Fibroblast of lung (primary cell): Measurements from ENCODE around the gene TMEM63B. TPM values are rescaled to one million over a fixed set of nuclear protein-coding genes. Genes with fewer than 3 reads are reported as not detected.
A peak's percentile ranks its signal among the peaks of the same experiment; 100 is the strongest.

Experiments used
- DNase-seq, 2 donors: peaks; one replicate each; pipeline versions ENCODE4 v3.0.0 to v3.0.0-alpha.2; 2010; ENCODE audit warnings: low read depth in 2 of 2
- H2AFZ ChIP-seq: 2 replicates; pipeline ENCODE4 v1.5.1; 2012; ENCODE audit warnings: low read length, control low read depth, inconsistent platforms
- H3K27ac ChIP-seq: 2 replicates; pipeline ENCODE4 v1.5.1; 2011; ENCODE audit warnings: low read length, control low read depth; ENCODE audit not compliant: insufficient read depth
- H3K27me3 ChIP-seq: 2 replicates; pipeline ENCODE4 v1.5.1; 2011; ENCODE audit warnings: mild to moderate bottlenecking, low read length; ENCODE audit not compliant: control insufficient read depth, insufficient read depth
- H3K36me3 ChIP-seq: 2 replicates; pipeline ENCODE4 v1.5.1; 2011; ENCODE audit warnings: low read length; ENCODE audit not compliant: control insufficient read depth, insufficient read depth
- H3K4me1 ChIP-seq: 2 replicates; pipeline ENCODE4 v1.5.1; 2011; ENCODE audit warnings: low read length; ENCODE audit not compliant: control insufficient read depth, insufficient read depth; ENCODE audit errors: extremely low read depth
- H3K4me2 ChIP-seq: 2 replicates; pipeline ENCODE4 v1.5.1; 2011; ENCODE audit warnings: low read length, control low read depth; ENCODE audit not compliant: insufficient read depth; ENCODE audit errors: extremely low read depth
- H3K4me3 ChIP-seq, 4 experiments: fragments of 200-600 bp in 1 of 4; sonication (generic) in 1 of 4; replicated peaks in 1 of 4; 2 replicates each; pipeline ENCODE4 v1.5.1; 2011 to 2016; ENCODE audit warnings: low read length in 4 of 4, low read depth in 3 of 4, mild to moderate bottlenecking in 3 of 4, control low read depth in 2 of 4, inconsistent platforms in 1 of 4, mixed read lengths in 1 of 4; ENCODE audit not compliant: insufficient read depth in 1 of 4; ENCODE audit errors: control extremely low read depth in 1 of 4
- H3K79me2 ChIP-seq: 2 replicates; pipeline ENCODE4 v1.5.1; 2012; ENCODE audit warnings: mild to moderate bottlenecking, low read length, inconsistent platforms; ENCODE audit not compliant: control insufficient read depth, insufficient read depth
- H3K9ac ChIP-seq: 2 replicates; pipeline ENCODE4 v1.5.1; 2011; ENCODE audit warnings: mild to moderate bottlenecking, low read length, control low read depth; ENCODE audit not compliant: insufficient read depth
- H3K9me3 ChIP-seq: 2 replicates; pipeline ENCODE4 v1.5.1; 2012; ENCODE audit warnings: low read depth, low read length; ENCODE audit not compliant: control insufficient read depth, insufficient read depth
- H4K20me1 ChIP-seq: 2 replicates; pipeline ENCODE4 v1.5.1; 2011; ENCODE audit warnings: low read length; ENCODE audit not compliant: control insufficient read depth, insufficient read depth; ENCODE audit errors: extremely low read depth
- EZH2 ChIP-seq: IDR thresholded peaks from 2 replicates; pipeline ENCODE4 v1.5.1; 2012; ENCODE audit warnings: low read length, control low read depth, mild to moderate bottlenecking; ENCODE audit errors: missing control alignments
- polyA plus RNA-seq, 2 donors: library from polyadenylated mRNA; depleted of rRNA in 1 of 2; stranded (reverse) in 1 of 2; unstranded in 1 of 2; fragments of >200 nt; gene quantifications; 2 replicates each; pipeline ENCODE4 v1.2.1, GENCODE V29; 2011 to 2012; ENCODE audit warnings: missing spikeins in 1 of 2
- total RNA-seq: library from RNA; depleted of rRNA; stranded (reverse); fragments of >200 nt; gene quantifications from 2 replicates; pipeline ENCODE4 v1.2.1, GENCODE V29; 2014
- TF ChIP-seq, protein P1 (sequence below), 2 donors: IDR thresholded peaks in 1 of 2; conservative IDR thresholded peaks in 1 of 2; 1 replicate in 1 of 2; 2 replicates in 1 of 2; pipeline ENCODE4 v1.5.1; 2011 to 2012; ENCODE audit warnings: low read length in 2 of 2, control low read depth in 1 of 2, inconsistent platforms in 1 of 2, low read depth in 1 of 2, mild to moderate bottlenecking in 1 of 2

Gene TMEM63B
- total and polyA plus RNA-seq, 2 donors (not counting 1 experiment from before 2014, with no cell fraction given): 32.2 to 42.1 TPM

DNA sequence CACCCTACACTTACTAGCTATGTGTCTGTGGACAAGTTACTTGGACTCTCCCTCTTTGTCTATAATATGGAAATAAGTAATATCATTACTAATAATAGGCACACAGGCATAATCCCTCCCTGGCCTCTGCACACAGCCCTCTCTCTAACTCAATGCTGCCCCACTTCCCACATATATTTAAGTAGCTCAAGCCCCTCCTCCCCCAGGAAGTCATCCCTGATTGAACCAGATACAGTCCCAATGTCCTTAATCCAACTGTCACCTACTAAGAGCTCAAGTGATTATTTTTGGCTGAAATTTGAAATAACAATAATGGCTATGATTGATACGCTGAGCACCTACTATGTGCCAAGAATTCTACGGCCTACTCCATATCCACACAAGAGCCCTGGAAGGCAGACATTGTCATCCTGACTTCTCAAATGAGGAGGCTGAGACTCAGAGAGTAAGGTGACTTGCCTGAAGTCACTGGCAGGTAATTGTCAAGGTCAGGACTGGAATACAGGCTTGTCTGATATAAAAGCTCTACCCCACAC lies 29.5 kb upstream of the TMEM63B start:
- Histone ChIP-seq H3K36me3 (peaks cover 2% of the 10 kb centered on the region), H3K9me3 (no peaks in the 10 kb centered on the region), H3K27me3 (no peaks in the 10 kb centered on the region), H3K79me2 (no peaks in the 10 kb centered on the region), H4K20me1 (no peaks in the 10 kb centered on the region), H2AFZ (no peak overlapping the region), H3K9ac (no peak overlapping the region), H3K4me3 (no peak overlapping the region), H3K4me2 (no peak overlapping the region), H3K4me1 (no peaks in the 10 kb centered on the region), H3K27ac (no peak overlapping the region)
- DNase-seq: no peak
- TF ChIP-seq, protein P1, sequence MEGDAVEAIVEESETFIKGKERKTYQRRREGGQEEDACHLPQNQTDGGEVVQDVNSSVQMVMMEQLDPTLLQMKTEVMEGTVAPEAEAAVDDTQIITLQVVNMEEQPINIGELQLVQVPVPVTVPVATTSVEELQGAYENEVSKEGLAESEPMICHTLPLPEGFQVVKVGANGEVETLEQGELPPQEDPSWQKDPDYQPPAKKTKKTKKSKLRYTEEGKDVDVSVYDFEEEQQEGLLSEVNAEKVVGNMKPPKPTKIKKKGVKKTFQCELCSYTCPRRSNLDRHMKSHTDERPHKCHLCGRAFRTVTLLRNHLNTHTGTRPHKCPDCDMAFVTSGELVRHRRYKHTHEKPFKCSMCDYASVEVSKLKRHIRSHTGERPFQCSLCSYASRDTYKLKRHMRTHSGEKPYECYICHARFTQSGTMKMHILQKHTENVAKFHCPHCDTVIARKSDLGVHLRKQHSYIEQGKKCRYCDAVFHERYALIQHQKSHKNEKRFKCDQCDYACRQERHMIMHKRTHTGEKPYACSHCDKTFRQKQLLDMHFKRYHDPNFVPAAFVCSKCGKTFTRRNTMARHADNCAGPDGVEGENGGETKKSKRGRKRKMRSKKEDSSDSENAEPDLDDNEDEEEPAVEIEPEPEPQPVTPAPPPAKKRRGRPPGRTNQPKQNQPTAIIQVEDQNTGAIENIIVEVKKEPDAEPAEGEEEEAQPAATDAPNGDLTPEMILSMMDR (conservative IDR thresholded peaks at IDR 0.05 in 1 of 2, IDR thresholded peaks at IDR 0.05 in 1 of 2; ENCODE audit: low read depth in 1 of 2, low read length in 2 of 2): no peak
- no peak for TF ChIP-seq EZH2

DNA sequence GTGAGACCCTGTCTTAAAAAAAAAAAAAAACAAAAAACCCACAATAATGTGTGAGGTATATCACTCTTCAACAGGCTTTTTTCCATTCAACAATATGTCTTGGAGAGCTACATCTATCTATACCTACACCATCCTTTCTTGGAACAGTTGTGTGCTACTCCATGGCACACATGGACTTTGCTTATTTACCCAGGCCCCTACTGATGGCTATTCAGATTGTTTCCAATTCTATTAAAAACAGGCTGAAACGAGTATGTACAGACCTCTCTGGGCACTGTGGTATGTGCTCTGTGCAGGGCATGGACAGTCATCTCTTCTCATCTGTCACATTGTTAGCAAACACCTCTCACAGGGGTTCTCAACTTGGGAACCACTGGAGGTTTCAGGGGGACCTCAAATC lies 28.2 kb upstream of the TMEM63B start:
- Histone ChIP-seq H3K9me3 (no peaks in the 10 kb centered on the region), H3K4me3 (no peak overlapping the region), H3K36me3 (peaks cover 4% of the 10 kb centered on the region), H4K20me1 (no peaks in the 10 kb centered on the region), H3K9ac (no peak overlapping the region), H3K27ac (no peak overlapping the region), H3K4me2 (no peak overlapping the region), H3K27me3 (no peaks in the 10 kb centered on the region), H3K4me1 (no peaks in the 10 kb centered on the region), H2AFZ (no peak overlapping the region), H3K79me2 (no peaks in the 10 kb centered on the region)
- no peak for TF ChIP-seq EZH2
- TF ChIP-seq, protein P1 (conservative IDR thresholded peaks at IDR 0.05 in 1 of 2, IDR thresholded peaks at IDR 0.05 in 1 of 2; ENCODE audit: low read depth in 1 of 2, low read length in 2 of 2): no peak
- no peak for DNase-seq

DNA sequence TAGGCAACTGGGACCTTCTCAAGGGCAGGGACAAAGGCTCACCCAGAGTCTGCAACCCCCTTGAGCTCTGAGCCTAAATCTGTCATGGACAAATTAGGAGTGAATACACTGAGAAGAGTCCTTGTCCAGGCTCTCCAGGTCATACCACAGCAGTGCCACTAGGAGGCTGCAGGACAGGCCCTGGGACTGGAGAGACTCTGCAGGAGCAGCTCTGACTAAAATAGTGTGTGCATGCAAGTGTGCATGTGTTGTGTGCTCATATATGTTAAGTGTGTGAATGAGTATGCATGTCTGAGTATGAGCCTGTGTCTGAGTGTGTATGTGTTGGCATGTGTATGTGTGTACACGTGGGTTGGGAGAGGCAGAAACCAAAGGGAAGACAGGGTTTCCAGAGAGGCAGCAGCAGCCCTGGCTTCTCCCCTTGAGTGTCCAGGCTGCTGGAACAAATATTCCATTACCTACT lies 27.2 kb upstream of the TMEM63B start:
- Histone ChIP-seq H3K36me3 (peaks cover 4% of the 10 kb centered on the region), H3K79me2 (no peaks in the 10 kb centered on the region), H3K9ac (no peak overlapping the region), H4K20me1 (no peaks in the 10 kb centered on the region), H3K9me3 (no peaks in the 10 kb centered on the region), H3K27me3 (no peaks in the 10 kb centered on the region), H2AFZ (no peak overlapping the region), H3K4me3 (no peak overlapping the region), H3K27ac (no peak overlapping the region), H3K4me1 (no peaks in the 10 kb centered on the region), H3K4me2 (no peak overlapping the region)
- TF ChIP-seq EZH2: no peak
- TF ChIP-seq, protein P1 (conservative IDR thresholded peaks at IDR 0.05 in 1 of 2, IDR thresholded peaks at IDR 0.05 in 1 of 2; ENCODE audit: low read depth in 1 of 2, low read length in 2 of 2): peak; percentile 54 to 64
- peak; percentile 20 to 28 for DNase-seq
